H9 (cell line): ENCODE results near the gene CENPB. TPM values are rescaled to one million over a fixed set of nuclear protein-coding genes. Genes with fewer than 3 reads are reported as not detected.
"Not testable (repeated sequence)": the region's sequence is repeated elsewhere in the genome, so short reads cannot be mapped to it uniquely, and the experiment has no call there.

Source experiments
- DNase-seq: peaks from one replicate; pipeline ENCODE4 v3.0.0-alpha.2; 2017
- H2AFZ ChIP-seq: one replicate; pipeline ENCODE4 v1.6.1; 2013; ENCODE audit warnings: mild to moderate bottlenecking, low read length, control low read depth, moderate library complexity
- H2AK5ac ChIP-seq: 2 replicates; pipeline ENCODE4 v1.6.1; 2013; ENCODE audit warnings: low read length, control low read depth, mixed read lengths; ENCODE audit not compliant: insufficient read length
- H2BK120ac ChIP-seq: one replicate; pipeline ENCODE4 v1.6.1; 2013; ENCODE audit warnings: low read depth, mild to moderate bottlenecking, low read length, control low read depth, inconsistent platforms; ENCODE audit not compliant: poor library complexity, severe bottlenecking
- H2BK12ac ChIP-seq: 2 replicates; pipeline ENCODE4 v1.6.1; 2013; ENCODE audit warnings: low read length, control low read depth, mixed read lengths, low read depth; ENCODE audit not compliant: insufficient read length
- H2BK15ac ChIP-seq: 2 replicates; pipeline ENCODE4 v1.6.1; 2013; ENCODE audit warnings: low read depth, low read length, control low read depth
- H2BK20ac ChIP-seq: one replicate; pipeline ENCODE4 v1.6.1; 2013; ENCODE audit warnings: low read depth, mild to moderate bottlenecking, low read length, control low read depth, inconsistent platforms; ENCODE audit not compliant: poor library complexity, severe bottlenecking
- H2BK5ac ChIP-seq: 2 replicates; pipeline ENCODE4 v1.6.1; 2013; ENCODE audit warnings: low read length, control low read depth, mixed read lengths; ENCODE audit not compliant: insufficient read length
- H3K14ac ChIP-seq: 2 replicates; pipeline ENCODE4 v1.6.1; 2013; ENCODE audit warnings: low read length, control low read depth; ENCODE audit not compliant: insufficient read depth
- H3K18ac ChIP-seq: 2 replicates; pipeline ENCODE4 v1.6.1; 2013; ENCODE audit warnings: low read depth, mild to moderate bottlenecking, mixed read lengths, low read length, control low read depth; ENCODE audit not compliant: insufficient read length
- H3K23ac ChIP-seq: 2 replicates; pipeline ENCODE4 v1.6.1; 2013; ENCODE audit warnings: low read length, control low read depth, mixed read lengths, low read depth; ENCODE audit not compliant: insufficient read length
- H3K23me2 ChIP-seq: 2 replicates; pipeline ENCODE4 v1.6.1; 2013; ENCODE audit warnings: low read depth, mild to moderate bottlenecking, mixed read lengths, low read length, control low read depth; ENCODE audit not compliant: insufficient read length, poor library complexity, severe bottlenecking
- H3K27ac ChIP-seq: 2 replicates; pipeline ENCODE4 v1.5.1; 2013; ENCODE audit warnings: low read length, control low read depth, mixed read lengths, low read depth; ENCODE audit not compliant: insufficient read length
- H3K27me3 ChIP-seq: 2 replicates; pipeline ENCODE4 v1.6.1; 2013; ENCODE audit warnings: low read length, control low read depth, inconsistent platforms; ENCODE audit not compliant: insufficient read depth
- H3K4ac ChIP-seq: 2 replicates; pipeline ENCODE4 v1.6.1; 2013; ENCODE audit warnings: low read depth, mild to moderate bottlenecking, control low read depth, inconsistent platforms, low read length, moderate library complexity
- H3K4me1 ChIP-seq: 2 replicates; pipeline ENCODE4 v1.6.1; 2013; ENCODE audit warnings: low read length, control low read depth, inconsistent platforms; ENCODE audit not compliant: insufficient read depth
- H3K4me2 ChIP-seq: 2 replicates; pipeline ENCODE4 v1.6.1; 2013; ENCODE audit warnings: low read length, control low read depth, mixed read lengths; ENCODE audit not compliant: insufficient read length, insufficient read depth
- H3K56ac ChIP-seq: 2 replicates; pipeline ENCODE4 v1.6.1; 2013; ENCODE audit warnings: low read depth, mild to moderate bottlenecking, mixed read lengths, low read length, control low read depth; ENCODE audit not compliant: insufficient read length
- H3K79me1 ChIP-seq: 2 replicates; pipeline ENCODE4 v1.6.1; 2013; ENCODE audit warnings: low read depth, mild to moderate bottlenecking, moderate library complexity, low read length, control low read depth, inconsistent platforms; ENCODE audit not compliant: insufficient read depth, poor library complexity, severe bottlenecking
- H3K79me2 ChIP-seq: 2 replicates; pipeline ENCODE4 v1.6.1; 2013; ENCODE audit warnings: low read length, control low read depth, inconsistent platforms; ENCODE audit not compliant: insufficient read depth
- H3K9ac ChIP-seq: 2 replicates; pipeline ENCODE4 v1.6.1; 2013; ENCODE audit warnings: low read length, control low read depth, mixed read lengths; ENCODE audit not compliant: insufficient read length; ENCODE audit errors: extremely low read depth
- H3K9me3 ChIP-seq: one replicate; pipeline ENCODE4 v1.6.1; 2013; ENCODE audit warnings: low read depth, low read length, inconsistent platforms; ENCODE audit not compliant: control insufficient read depth
- H3T11ph ChIP-seq: one replicate; pipeline ENCODE4 v1.6.1; 2013; ENCODE audit warnings: mild to moderate bottlenecking, low read length, control low read depth, inconsistent platforms
- H4K20me1 ChIP-seq: one replicate; pipeline ENCODE4 v1.6.1; 2013; ENCODE audit not compliant: control insufficient read depth, insufficient read length, insufficient read depth
- H4K5ac ChIP-seq: 2 replicates; pipeline ENCODE4 v1.6.1; 2013; ENCODE audit warnings: low read depth, mild to moderate bottlenecking, mixed read lengths, low read length, control low read depth; ENCODE audit not compliant: insufficient read length
- H4K8ac ChIP-seq: replicated peaks from 2 replicates; pipeline ENCODE4 v1.6.1; 2013; ENCODE audit warnings: low read length, control low read depth, mixed read lengths, low read depth; ENCODE audit not compliant: insufficient read length
- H4K91ac ChIP-seq: 2 replicates; pipeline ENCODE4 v1.6.1; 2013; ENCODE audit warnings: low read depth, mild to moderate bottlenecking, moderate library complexity, mixed read lengths, low read length, control low read depth; ENCODE audit not compliant: insufficient read length
- H3K27ac Mint-ChIP-seq, 3 experiments: 2 replicates in 2 of 3; 3 replicates in 1 of 3; pipeline ENCODE4 v1.8.0; 2020 to 2021; ENCODE audit warnings: mixed read lengths in 3 of 3, mild to moderate bottlenecking in 1 of 3, moderate library complexity in 1 of 3
- H3K27me3 Mint-ChIP-seq: 2 replicates; pipeline ENCODE4 v1.8.0; 2021; ENCODE audit warnings: low read depth, mild to moderate bottlenecking, moderate library complexity, mixed read lengths
- H3K36me3 Mint-ChIP-seq, 3 experiments: 2 replicates in 2 of 3; 3 replicates in 1 of 3; pipeline ENCODE4 v1.8.0; 2020 to 2021; ENCODE audit warnings: low read depth in 3 of 3, mixed read lengths in 3 of 3; ENCODE audit not compliant: insufficient read depth in 1 of 3
- H3K4me1 Mint-ChIP-seq, 2 experiments: 2 replicates each; pipeline ENCODE4 v1.8.0; 2020; ENCODE audit warnings: mixed read lengths in 2 of 2
- H3K4me3 Mint-ChIP-seq, 2 experiments: 2 replicates in 1 of 2; 3 replicates in 1 of 2; pipeline ENCODE4 v1.8.0; 2020 to 2021; ENCODE audit warnings: mild to moderate bottlenecking in 2 of 2, mixed read lengths in 2 of 2, moderate library complexity in 1 of 2
- H3K9me3 Mint-ChIP-seq, 2 experiments: 2 replicates in 1 of 2; 3 replicates in 1 of 2; pipeline ENCODE4 v1.8.0; 2020; ENCODE audit warnings: mild to moderate bottlenecking in 2 of 2, mixed read lengths in 2 of 2, moderate library complexity in 1 of 2
- WGBS: extraction: QIAGEN DNeasy Blood & Tissue Kit; methylation state at CpG from one replicate; pipeline ENCODE4 v1.1.7; 2013; ENCODE audit warnings: missing lambda C conversion rate, low lambda C conversion rate, mixed read lengths; ENCODE audit not compliant: insufficient read length; ENCODE audit errors: extremely low coverage; 5-methylcytosine and 5-hydroxymethylcytosine counted together
- total RNA-seq: library from RNA; stranded (reverse); gene quantifications from 2 replicates; pipeline ENCODE4 v1.2.1, GENCODE V29; 2021

CENPB gene
- total RNA-seq, 1 experiment from 2014 or later: 63.1 TPM

DNA sequence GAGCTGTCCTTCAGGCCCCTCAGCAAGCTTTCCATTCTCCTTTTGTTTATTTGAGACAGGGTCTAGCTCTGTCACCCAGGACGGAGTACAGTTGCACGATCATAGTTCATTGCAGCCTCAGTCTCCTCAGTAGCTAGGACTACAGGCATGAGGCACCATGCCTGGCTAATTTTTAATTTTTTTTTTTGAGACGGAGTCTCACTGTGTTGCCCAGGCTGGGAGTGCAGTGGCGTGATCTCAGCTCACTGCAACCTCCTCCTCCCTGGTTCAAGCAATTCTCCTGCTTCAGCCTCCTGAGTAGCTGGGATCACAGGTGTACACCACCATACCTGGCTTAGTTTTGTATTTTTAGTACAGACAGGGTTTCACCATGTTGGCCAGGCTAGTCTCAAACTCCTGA is 2.7 kb upstream of the CENPB start:
- not testable (repeated sequence) for H4K8ac ChIP-seq, H4K91ac ChIP-seq, H3K79me2 ChIP-seq, H2BK12ac ChIP-seq, H3K4me3 Mint-ChIP-seq, H3K9me3 Mint-ChIP-seq, H3K4me1 ChIP-seq, H3K79me1 ChIP-seq, H2BK15ac ChIP-seq, H3K14ac ChIP-seq, H2AFZ ChIP-seq, H3K27ac ChIP-seq, H3K18ac ChIP-seq, DNase-seq, H3K23me2 ChIP-seq, H2BK20ac ChIP-seq, H3K4me1 Mint-ChIP-seq, H3K9ac ChIP-seq, H3K56ac ChIP-seq, H4K20me1 ChIP-seq, H2BK5ac ChIP-seq, H2BK120ac ChIP-seq, H3K9me3 ChIP-seq, H3K27me3 ChIP-seq, H2AK5ac ChIP-seq, H4K5ac ChIP-seq, H3K36me3 Mint-ChIP-seq, H3T11ph ChIP-seq, H3K23ac ChIP-seq, H3K4me2 ChIP-seq, H3K4ac ChIP-seq
- peak overlapping the region in 1 of 3 experiments; percentile 2; a peak in 1 of 7 replicates for H3K27ac Mint-ChIP-seq
- H3K27me3 Mint-ChIP-seq: peaks cover 33% of the 10 kb centered on the region
- WGBS: no CpG with 5 or more reads among the region's 4 CpGs
